PFSK-1 (cell line): ENCODE measurements around the gene HMBS.

Experiments used
- POLR2AphosphoS5 ChIP-seq: IDR thresholded peaks from 2 replicates; pipeline ENCODE4 v1.6.1; 2012; ENCODE audit warnings: low read depth, mild to moderate bottlenecking, control low read depth, low read length, moderate library complexity
- REST ChIP-seq, 2 experiments: IDR thresholded peaks; 2 replicates each; pipeline versions ENCODE4 v1.6.1 to v1.8.0; 2011 to 2012; ENCODE audit warnings: low read depth in 2 of 2, low read length in 2 of 2, control low read depth in 1 of 2, inconsistent platforms in 1 of 2, mild to moderate bottlenecking in 1 of 2, moderate library complexity in 1 of 2; ENCODE audit not compliant: insufficient read depth in 1 of 2

- TF ChIP-seq POLR2AphosphoS5, result no peak
- no peak for TF ChIP-seq REST (IDR thresholded peaks at IDR 0.05; ENCODE audit: insufficient read depth in 1 of 2, low read depth in 2 of 2, low read length in 2 of 2)
Observed at GRCh38 chr11:119088406-119088805, 3.7 kb downstream of the HMBS start.
